ENCODE results near the gene TUBD1. TPM values are rescaled to one million over a fixed set of nuclear protein-coding genes. Genes with fewer than 3 reads are reported as not detected.

Gene TUBD1
- total and polyA plus RNA-seq, 2 of the 13 experiments (the other 11 are each of a cell fraction or from before 2014, with no cell fraction given) = 18.2 to 25.9 TPM

- TF ChIP-seq ZUFSP (CRISPR knock-in tag; IDR thresholded peaks at IDR 0.05; ENCODE audit: borderline replicate concordance) (no peak), ZNF660 (CRISPR knock-in tag; IDR thresholded peaks at IDR 0.05; ENCODE audit: borderline replicate concordance, low read depth) (no peak), ZSCAN9 (CRISPR knock-in tag; IDR thresholded peaks at IDR 0.05; ENCODE audit: borderline replicate concordance) (no peak), ZNF503 (CRISPR knock-in tag; IDR thresholded peaks at IDR 0.05) (no peak), LRRFIP1 (CRISPR knock-in tag; conservative IDR thresholded peaks at IDR 0.05) (peak; percentile 79; the same call in 1 of the 2 replicates), FOXK1 (CRISPR knock-in tag; IDR thresholded peaks at IDR 0.05; ENCODE audit: borderline replicate concordance, low read depth) (peak; percentile 17; the same call in 1 of the 2 replicates), KLF12 (CRISPR knock-in tag; IDR thresholded peaks at IDR 0.05; ENCODE audit: borderline replicate concordance) (no peak), YEATS4 (CRISPR knock-in tag; IDR thresholded peaks at IDR 0.05; ENCODE audit: borderline replicate concordance) (no peak), ELF4 (CRISPR knock-in tag; IDR thresholded peaks at IDR 0.05; ENCODE audit: borderline replicate concordance) (peak; percentile 57; the same call in 1 of the 2 replicates), ZNF563 (CRISPR knock-in tag; IDR thresholded peaks at IDR 0.05) (no peak; the same call in 1 of the 2 replicates), ZNF580 (CRISPR knock-in tag; IDR thresholded peaks at IDR 0.05; ENCODE audit: borderline replicate concordance, low read depth) (no peak), ZNF513 (CRISPR knock-in tag; conservative IDR thresholded peaks at IDR 0.05) (no peak), EP300 (IDR thresholded peaks at IDR 0.05; ENCODE audit: low read depth in 2 of 2, low read length in 2 of 2) (peak in 1 of 2 experiments; percentile 11; a peak in 1 of 4 replicates), EP300 (CRISPR knock-in tag; IDR thresholded peaks at IDR 0.05; ENCODE audit: borderline replicate concordance) (peak; percentile 78), ZFYVE20 (CRISPR knock-in tag; IDR thresholded peaks at IDR 0.05; ENCODE audit: borderline replicate concordance, low read depth) (no peak)
Measured at GRCh38 chr17:59842901-59843652, 49.7 kb downstream of the TUBD1 start (continued).
